Stimulated activated naive CD4-positive, alpha-beta T cell (primary cell): Measurements from ENCODE around the gene ABLIM2.

Source experiments
- DNase-seq, 6 experiments: peaks; one replicate each; lab custom pipeline; 2025; lab: John Stamatoyannopoulos, UW

The ABLIM2 gene

DNA sequence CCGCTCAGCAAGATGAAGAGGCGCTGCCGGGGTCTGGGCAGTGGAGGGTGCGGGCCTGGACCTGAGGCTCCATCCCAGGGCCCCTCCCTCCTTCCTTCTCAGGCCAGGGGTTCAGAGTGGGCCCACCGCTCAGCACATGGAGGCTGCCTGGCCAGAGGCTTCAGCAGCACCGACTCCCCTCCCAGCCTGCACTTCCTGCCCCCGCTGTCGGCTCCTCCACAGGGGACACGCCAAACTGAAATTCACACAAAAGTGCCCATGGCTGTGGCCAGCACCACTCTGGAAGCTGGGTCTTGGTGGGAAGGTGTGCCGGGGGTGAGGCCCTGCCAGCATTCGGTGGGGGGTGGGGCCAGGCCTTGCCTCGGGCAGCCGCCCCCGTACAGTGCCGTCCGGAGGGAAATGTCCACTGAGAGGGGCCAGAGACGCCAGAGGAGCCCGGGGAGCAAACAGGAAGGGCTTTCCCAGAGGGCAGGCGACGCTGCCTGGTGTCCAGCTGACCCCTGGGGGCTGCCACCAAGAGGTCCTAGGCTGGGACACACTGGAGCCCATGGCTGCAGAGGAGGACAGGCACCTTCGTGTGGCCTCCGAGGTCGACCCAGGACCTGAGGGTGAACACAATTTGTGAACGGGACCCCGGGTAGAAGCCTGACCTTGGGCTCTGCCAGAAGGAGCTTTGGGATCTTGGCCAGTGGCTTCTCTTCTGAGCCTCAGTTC, 134.4 kb downstream of the ABLIM2 start:
- DNase-seq, result no peak

DNA sequence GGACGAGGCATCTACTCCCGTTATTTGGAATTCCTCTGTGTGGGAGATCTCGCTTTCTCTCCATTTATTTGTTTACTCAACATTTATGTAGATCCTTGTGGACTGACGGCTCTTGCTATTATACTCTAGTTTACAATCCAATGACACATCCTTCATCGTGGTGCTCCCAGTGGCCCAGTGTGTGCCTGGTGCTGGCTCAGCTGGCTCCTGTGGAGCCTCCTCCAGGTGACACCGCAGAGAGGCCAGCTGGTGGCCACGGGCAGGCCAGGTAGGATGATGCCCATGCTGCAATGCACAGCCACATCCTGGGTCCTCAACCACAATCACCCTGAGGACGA, 134.9 kb downstream of the ABLIM2 start:
- DNase-seq, result no peak

DNA sequence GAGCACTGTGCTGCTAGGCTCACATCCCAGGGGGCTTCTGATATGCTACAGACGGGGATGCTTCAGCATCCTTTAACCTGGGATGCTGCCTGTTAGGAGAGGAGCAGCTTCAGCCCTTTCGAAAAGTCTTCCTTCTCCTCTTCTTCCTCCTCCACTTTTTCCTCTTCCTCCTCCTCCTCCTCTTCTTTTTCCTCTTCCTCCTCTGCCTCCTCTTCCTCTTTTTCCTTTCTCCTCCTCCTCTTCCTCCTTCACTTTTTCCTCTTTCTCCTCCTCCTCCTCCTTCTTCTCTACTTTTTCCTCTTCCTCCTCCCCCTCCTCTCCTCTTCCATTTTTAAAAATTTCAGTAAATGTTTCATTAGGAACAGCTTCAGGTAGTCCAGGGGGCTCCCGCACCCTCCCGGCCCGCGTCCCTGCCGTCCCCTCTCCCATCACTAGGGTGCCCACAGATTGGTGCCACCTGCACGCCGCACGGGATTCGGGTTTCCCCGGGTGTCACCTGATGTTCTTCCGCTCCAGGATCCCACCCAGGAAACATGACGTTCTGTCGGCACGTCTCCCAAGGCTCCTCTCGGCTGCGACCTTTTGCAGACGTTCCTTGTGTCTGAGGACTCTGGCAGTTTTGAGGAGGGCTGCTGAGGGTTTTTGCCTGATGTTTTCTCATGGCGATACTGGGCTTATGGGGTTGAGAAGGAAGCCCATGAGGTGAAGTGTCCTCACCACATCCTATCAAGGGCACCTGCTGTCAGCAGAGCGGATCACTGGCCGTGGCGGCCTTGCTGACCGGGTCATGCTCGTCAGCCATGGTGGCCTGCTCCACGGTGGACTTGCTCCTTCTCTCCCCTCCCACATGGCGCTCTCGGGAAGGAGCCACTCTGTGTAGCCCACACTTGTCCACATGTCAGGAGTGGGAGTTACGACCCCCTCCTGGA, 135.6 kb downstream of the ABLIM2 start:
- no peak for DNase-seq

DNA sequence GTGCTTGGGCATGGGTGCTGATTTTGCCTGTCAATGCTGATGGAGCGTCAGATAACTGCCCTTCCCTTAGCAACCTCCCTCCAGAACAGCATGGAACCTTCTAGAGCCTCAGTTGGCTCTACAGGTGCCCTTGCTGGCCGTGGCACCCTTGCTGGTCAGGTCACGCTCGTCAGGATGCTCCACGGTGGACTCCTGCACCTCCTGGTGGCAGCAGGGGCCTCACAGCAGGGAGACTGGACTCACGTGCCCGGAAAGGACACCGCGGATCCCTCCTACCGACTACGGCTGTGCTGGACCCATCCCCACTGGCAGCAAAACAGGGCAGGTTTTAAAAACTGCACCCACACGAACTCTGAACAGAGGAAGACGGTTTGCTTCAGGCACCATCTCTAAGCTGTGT, 136.8 kb downstream of the ABLIM2 start:
- no peak for DNase-seq

DNA sequence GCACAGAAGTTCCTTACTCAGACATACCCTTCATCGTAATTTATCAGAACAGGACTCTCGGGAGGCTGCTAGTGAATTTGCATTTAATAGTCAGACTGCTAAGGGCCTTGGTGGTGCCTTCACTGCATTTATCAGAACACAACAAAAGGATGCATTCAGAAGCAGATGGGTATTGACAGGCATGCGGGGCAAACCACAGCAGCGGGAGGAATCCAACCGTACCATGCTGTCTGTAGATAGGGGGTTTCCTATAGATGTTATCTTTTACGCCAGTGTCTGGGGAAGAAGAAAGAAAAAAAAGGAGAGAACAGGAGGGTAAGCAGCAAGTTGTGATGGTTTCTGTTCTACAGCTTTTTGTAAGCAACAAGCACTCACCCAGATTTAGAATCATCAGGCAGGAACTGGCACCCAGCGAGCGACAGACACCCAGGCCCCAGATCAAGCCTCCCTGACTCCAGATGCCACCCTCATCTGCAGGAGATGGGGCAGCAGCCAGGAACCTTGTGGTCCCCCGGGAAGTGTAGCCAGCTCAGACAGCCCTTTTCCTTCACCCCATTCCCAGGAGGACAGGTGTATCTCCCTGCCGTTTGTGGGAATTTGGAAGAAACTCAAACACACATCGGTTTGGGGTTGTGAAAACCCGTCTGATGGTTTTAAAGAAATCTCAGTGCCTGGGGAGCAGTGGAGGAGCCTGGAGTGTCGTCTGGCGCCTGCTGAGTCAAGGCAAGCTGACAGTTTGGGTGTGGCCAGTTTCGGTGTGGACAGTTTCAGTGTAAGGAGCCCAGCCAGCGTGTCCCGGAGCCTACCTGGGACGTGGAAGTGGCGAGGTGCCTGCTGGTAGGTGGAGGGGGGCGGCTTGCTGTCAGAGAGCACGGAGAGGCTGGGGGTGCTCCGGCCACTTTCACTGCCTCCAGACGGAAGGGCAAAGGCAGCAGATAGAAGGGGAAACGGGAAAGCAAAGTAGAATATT, 138.9 kb downstream of the ABLIM2 start:
- DNase-seq, result no peak

DNA sequence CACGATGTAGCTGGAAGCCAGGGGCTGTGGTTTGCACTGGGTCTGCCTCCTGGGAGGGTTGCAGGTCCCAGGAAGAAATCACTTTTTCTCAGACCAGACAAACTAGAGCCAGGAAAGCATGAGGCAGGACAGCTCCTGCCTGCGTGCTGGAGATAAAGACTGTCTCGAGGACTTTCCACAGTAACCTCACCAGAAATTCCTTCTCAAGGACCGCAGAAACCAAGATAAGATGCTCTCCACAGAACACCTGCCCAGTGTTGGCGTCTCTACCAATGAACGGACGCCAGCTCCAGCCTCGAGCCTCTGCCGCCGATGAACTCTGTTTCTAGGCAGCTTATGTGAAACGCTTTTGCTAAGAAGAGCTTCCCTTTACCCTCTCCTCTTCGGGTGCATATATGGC, 142.1 kb downstream of the ABLIM2 start:
- no peak for DNase-seq

DNA sequence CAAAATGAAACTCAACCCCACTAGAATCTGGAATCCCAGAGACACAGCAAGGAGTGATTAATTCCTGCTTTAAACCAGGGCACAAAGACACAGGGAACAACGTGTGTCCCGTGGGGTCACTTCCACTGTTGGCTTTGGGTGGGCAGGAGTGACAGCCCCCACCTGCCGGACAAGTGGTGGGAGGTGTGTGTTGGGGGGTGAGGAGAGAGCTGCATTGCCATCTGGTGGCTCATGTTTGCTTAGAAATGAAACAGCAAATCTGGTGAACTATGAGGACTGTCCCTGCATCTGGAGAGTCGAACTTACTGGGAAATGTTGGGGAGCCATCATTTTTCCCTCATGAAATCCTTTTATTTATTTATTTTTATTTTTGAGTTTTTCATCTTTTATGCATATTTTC, 143.1 kb downstream of the ABLIM2 start:
- no peak for DNase-seq

GRCh38 chr4:8013976-8014726, 144.5 kb downstream of the ABLIM2 start:
- DNase-seq, result no peak

- DNase-seq, result no peak
Measured at GRCh38 chr4:8012517-8012916, 146.1 kb downstream of the ABLIM2 start.

DNA sequence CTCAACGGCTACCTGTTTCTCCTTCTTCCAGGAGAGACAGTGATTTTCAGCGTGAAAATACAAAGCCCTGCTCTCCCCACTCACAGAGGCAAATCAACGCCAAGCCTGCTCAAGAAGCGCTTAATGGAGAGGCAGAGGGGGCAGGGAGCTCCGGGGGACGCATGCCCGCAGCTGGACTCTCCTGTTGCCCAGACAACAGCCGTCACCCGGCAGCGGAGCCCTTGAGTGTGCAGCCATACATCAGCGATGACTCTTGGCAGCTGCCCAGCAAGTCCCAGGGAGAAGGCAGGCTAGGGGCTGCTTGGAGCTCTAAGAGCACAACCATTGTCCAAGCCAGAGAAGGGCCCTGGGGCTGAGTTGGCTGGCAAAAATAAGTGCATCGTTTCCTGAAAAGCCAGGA, 148.0 kb downstream of the ABLIM2 start:
- no peak for DNase-seq

DNA sequence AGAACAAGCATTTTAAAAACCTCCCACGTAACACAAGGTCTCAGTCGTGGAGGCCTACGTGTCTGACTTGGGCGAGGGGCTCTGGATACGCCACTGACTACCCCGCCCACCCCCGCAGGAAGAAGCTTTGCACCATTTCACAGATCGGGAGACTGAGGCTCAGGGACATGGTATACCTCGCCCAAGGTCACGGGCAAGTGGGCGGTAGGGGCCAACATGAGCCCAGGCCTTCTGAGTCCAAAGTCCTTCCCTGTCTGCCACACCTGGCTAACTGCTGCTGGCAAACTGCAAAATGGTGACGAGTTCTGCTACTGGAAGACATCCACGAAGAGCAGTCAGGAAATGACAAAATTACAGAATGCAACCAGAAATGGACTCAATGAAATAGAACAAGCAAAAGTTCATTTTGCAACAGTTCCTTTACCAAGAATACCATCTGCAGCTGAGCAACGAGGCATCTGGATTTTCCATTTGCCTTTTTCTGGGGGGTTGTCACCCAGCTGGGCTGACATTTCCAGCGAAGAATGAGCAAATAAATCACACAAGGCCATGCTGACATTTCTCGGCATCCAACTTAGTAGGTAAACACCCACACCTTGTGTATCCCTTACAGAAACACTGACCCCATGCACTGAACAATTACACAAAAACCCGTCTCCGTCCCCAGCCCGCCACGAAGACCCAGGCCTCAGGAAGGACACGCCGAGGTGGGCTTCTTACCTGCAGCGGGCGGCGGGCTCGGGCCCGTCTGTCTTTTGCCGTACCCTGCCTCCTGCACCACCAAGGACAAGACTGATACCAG, 148.7 kb downstream of the ABLIM2 start:
- DNase-seq, result no peak

DNA sequence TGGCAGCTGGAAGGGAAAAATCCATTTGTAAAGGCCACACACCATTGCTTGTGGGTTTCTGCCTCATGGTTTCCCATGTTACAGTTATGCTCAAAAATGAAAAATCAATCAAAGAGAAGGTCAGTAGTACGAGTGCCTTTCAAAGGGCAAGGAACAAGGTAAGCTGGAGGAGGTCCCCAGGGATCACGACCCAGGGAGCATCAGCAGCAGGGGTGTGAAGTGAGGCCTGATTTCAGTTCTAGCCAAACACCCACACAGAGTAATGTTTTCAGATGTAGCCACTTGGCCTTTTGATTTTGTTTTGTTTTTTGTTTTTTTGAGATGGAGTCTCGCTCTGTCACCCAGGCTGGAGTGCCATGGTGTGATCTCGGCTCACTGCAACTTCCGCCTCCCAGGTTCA, 149.5 kb downstream of the ABLIM2 start:
- no peak for DNase-seq

DNA sequence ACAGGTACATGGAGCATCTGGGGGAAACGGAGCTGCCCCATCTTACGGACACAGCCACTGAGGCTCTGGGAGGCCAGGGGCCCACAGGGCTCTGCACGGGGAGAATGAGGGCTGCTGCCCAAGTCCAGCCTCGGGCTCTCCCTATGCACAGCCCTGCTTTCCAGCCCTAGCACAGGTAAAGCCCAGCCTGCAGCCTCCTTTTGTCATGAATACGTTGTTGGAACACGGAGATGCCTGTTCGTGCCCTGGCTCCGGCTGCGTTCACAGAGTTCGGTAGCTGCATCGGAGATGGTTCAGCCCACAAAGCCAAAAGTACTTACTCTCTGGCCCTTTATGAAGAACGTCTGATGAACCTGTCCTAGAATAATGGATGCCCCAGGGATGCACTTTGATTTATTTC, 150.2 kb downstream of the ABLIM2 start:
- no peak for DNase-seq

GRCh38 chr4:8007581-8007980, 151.0 kb downstream of the ABLIM2 start:
- DNase-seq, result no peak

DNA sequence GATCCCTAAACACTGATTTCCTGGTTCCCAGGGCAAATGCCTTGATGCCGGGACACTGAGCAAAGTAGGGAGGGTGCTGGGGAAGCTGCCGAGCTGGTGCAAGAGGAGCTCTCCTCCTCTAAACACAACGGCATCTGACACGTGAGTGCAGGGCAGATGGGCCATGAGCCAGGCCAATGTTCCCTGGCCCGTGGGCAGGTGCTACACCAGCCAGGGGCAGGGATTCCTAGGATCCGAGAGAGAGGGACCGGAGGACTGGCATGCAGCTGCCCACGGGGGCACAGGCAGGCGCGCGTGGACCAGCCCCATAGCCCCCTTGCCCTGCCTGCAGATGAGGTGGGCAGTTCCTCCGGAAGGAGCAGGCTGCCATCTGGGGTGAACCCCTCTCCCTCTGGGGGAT, 152.1 kb downstream of the ABLIM2 start:
- no peak for DNase-seq

DNA sequence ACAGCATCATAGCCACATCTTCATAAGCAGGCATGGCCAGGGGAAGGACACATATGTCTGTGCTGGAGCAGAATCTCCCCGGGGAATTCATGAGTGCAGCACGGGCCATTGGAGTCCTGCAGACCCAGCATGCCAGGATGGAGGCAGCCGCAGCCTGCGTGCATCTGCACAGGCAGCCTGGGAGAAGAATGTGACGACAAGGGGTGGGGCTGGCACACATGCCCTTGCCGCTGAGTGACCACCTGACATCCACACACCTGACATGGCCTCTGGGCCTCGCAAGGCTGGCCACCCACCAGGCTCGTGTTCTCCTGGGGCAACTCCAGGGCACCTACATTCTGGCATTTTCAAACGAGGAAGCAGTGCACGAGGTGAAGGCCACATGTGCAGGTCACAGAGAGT, 152.8 kb downstream of the ABLIM2 start:
- DNase-seq, result no peak

- no peak for DNase-seq
Measured at GRCh38 chr4:8005033-8005808, 153.4 kb downstream of the ABLIM2 start.

DNA sequence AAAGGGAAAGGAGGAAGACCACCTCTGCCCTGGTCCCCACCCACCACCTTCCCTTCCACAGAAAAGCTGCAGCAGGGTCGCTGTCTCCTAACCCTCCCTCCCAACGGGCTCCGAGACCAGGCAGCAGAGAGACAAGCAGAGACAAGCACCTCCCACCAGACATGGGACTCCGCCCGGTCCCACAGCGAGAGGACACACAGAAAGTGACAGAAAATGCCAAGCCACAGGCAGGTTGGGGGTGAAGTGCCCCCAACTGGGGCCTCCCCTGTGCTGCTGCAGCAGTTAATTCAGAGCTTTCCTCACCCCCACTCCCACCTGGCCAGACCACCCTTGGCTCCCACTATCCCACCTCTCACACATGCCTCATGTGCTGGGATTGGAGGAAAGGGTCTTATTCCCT, 154.5 kb downstream of the ABLIM2 start:
- no peak for DNase-seq

GRCh38 chr4:8002525-8003309, 155.9 kb downstream of the ABLIM2 start:
- DNase-seq, result no peak
